CD4-positive, alpha-beta T cell treated with Interleukin-4 for 1 hour (primary cell): ENCODE data around the gene DNAJC1.
"Not testable (repeated sequence)": the region's sequence is repeated elsewhere in the genome, so short reads cannot be mapped to it uniquely, and the experiment has no call there.

Experiments used
- DNase-seq, 2 donors: peaks; one replicate each; pipeline ENCODE4 v3.0.0-alpha.2; 2020 to 2022

Gene DNAJC1

GRCh38 chr10:21724020-21724589, 279.4 kb downstream of the DNAJC1 start:
- DNase-seq: no peak

- no peak for DNase-seq
These were observed 281.3 kb downstream of the DNAJC1 start for GRCh38 chr10:21722209-21722608.

GRCh38 chr10:21721000-21721665, 282.4 kb downstream of the DNAJC1 start:
- DNase-seq: no peak

- DNase-seq: no peak
These were observed 283.4 kb downstream of the DNAJC1 start for GRCh38 chr10:21720090-21720489.

GRCh38 chr10:21719502-21719901, 284.0 kb downstream of the DNAJC1 start:
- DNase-seq: no peak

- not testable (repeated sequence) for DNase-seq
These were observed 286.0 kb downstream of the DNAJC1 start for GRCh38 chr10:21717437-21718054.

- DNase-seq: no peak
These were observed 287.9 kb downstream of the DNAJC1 start for GRCh38 chr10:21715531-21716195.

GRCh38 chr10:21712975-21713374, 290.6 kb downstream of the DNAJC1 start:
- no peak for DNase-seq

- no peak for DNase-seq
These were observed 296.0 kb downstream of the DNAJC1 start for GRCh38 chr10:21707498-21707897.
